Stimulated activated CD4-positive, alpha-beta T cell treated with anti-CD3 and anti-CD28 coated beads, Interleukin-1b, Interleukin-23, amount 100 ng/mL, for 48 hours (primary cell): ENCODE measurements around the gene OLIG1.

Experiments used
- DNase-seq: peaks from one replicate; pipeline ENCODE4 v3.0.0-alpha.2; 2020

OLIG1 gene

GRCh38 chr21:33105088-33105487 lies 35.1 kb downstream of the OLIG1 start:
- DNase-seq, result no peak

GRCh38 chr21:33108228-33108627 lies 38.3 kb downstream of the OLIG1 start:
- DNase-seq, result no peak

GRCh38 chr21:33109574-33110339 lies 39.8 kb downstream of the OLIG1 start:
- DNase-seq, result peak; percentile 24

- DNase-seq, result no peak
These were observed 40.4 kb downstream of the OLIG1 start for GRCh38 chr21:33110340-33110715.

- DNase-seq, result no peak
These were observed 41.6 kb downstream of the OLIG1 start for GRCh38 chr21:33111577-33111976.

- no peak for DNase-seq
These were observed 42.2 kb downstream of the OLIG1 start for GRCh38 chr21:33112151-33112550.

- no peak for DNase-seq
These were observed 42.7 kb downstream of the OLIG1 start for GRCh38 chr21:33112681-33113080.

DNA sequence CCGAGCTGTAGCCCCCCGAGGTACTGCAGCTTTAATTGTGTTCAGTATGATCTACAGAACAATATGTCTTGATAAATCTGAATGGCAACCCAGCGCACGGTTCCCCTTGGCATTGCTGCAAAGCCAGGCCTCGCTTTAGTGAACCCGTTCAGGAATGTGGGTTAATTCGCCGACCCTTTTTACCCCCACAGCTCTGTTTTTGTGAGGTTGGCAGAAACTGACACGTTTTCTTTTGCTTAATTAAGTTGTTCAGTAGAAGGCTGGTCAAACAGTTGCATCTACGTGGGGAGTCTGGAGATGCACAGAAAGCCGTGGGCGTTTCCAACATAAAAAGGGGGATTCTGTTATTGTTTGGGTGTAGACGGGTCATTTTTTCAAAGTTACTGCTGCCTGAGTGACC lies 43.2 kb downstream of the OLIG1 start:
- DNase-seq, result no peak

GRCh38 chr21:33114276-33114675 lies 44.3 kb downstream of the OLIG1 start:
- no peak for DNase-seq

DNA sequence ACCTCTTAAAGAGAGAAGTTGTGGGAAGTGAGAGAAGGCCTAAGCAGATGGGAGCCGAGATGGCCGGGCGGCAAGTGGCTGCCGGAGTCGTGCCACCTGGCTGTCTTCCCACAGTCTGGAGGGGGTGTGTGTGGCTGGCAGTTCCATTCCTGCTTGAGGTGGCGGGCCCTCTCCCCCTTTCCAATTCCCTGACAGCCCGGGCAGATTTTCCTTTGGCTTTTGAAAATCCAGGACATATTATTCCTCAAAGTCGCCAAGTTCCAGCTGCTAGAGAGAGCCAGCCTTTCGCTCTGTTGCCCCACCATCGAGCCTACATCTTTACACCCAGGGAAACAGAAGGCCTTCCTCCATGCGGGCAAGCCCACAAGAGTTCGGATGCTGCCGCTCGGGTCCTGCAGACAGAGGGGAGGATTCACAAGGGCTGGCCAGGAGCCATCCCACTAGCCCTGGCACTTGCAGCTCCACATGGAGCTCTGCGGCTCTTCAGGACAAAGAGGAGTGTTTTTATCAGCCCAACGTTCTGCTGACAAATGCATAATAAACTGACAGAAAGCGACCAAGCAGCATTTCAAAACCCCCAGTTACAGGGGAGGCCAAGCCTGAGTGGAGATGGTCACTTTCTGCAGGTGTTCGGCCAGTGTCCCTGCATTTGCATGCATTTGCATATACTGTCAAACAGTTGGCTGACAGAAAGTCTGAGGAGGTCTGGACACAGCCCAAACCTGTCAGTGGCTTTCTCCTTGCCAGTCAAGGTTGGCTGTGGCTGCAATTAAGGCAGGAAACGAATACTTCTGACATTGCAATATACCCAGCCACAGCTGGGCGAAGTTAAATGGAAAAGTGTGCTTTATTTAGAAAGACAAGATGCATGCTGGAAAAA lies 45.9 kb downstream of the OLIG1 start:
- DNase-seq, result no peak

DNA sequence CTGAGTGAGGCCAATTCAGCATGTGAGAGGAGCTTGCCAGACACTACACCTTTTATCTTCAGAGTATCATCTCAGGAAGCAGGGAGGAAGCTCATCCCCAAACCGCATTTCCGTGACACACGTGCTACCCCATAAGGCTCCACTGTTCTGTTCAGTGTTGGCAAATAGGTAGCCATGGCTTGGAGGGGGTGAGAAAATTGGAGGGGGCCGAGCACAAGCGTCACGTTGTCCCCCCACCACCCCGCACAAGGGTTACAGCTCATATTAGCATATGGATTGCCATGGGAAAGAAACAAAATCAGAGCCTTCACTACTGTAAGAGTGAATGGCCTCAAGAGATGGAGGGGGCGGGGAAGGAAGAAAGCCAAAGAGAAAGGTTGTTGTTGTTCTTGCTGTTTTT lies 46.7 kb downstream of the OLIG1 start:
- DNase-seq, result no peak

DNA sequence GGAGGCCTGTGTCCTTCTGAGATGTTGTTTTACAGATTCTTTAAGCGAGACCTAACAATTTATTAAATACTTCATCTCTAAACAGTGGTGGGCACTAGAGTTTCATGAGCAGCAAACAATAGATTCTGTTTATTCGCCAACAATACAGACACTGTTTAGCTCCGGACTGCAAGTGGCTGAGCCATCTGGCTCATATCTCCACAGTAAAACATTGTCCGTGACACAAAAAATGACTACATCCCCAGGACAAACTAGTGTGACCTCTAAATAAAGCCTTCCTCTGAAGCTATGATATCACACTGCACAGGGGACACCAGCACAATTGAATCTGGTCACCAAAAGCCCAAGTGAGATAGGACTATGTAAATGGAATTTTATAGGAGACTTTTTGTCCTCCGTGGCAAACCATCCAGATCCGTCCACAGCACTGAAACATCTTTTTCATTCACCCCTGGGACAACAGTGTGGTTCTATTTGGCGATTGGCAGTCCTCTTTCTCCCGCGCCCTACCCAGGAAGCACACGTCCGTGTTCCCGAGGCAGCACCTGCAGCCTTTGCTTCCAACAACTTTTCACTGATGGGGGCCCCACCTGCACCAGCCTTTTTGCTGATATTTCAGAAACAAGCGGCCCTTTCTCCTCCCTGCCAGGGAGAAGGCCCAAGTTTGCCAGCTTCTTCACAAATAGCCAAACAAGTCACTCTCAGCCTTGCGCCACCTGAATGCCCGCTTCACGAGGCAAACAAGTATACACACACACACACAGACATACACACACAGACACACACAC lies 47.4 kb downstream of the OLIG1 start:
- DNase-seq, result no peak
